ENCODE data around the gene ADAMTS3. TPM values are rescaled to one million over a fixed set of nuclear protein-coding genes. Genes with fewer than 3 reads are reported as not detected.

The ADAMTS3 gene
- total and polyA plus RNA-seq, 9 of the 15 experiments (the other 6 are each of a cell fraction or from before 2014, with no cell fraction given) = 4.0 to 18.0 (median 12.1) TPM

- TF ChIP-seq U2AF2 (optimal IDR thresholded peaks at IDR 0.05; ENCODE audit: low read depth, low read length) = no peak
- TF ChIP-seq ZFP36 (IDR thresholded peaks at IDR 0.05; ENCODE audit: low read depth, low read length, partially characterized antibody) = no peak
- 0 out of 2 replicates have a peak, but pooled peaks have one; percentile 41 for TF ChIP-seq GABPA (tag; conservative IDR thresholded peaks at IDR 0.05; ENCODE audit: low read depth)
- TF ChIP-seq SMARCB1 (IDR thresholded peaks at IDR 0.05; ENCODE audit: insufficient read length, low read depth) = no peak
- peak; percentile 53 for TF ChIP-seq HDAC3 (IDR thresholded peaks at IDR 0.05; ENCODE audit: borderline replicate concordance, partially characterized antibody)
- peak; percentile 36 for TF ChIP-seq NFIC (IDR thresholded peaks at IDR 0.05)
- TF ChIP-seq ZNF655 (CRISPR knock-in tag; IDR thresholded peaks at IDR 0.05) = no peak
- peak; percentile 70 for TF ChIP-seq ETV5 (CRISPR knock-in tag; IDR thresholded peaks at IDR 0.05; ENCODE audit: low read depth)
- peak; percentile 38; the same call in 1 of the 2 replicates for TF ChIP-seq MYC (IDR thresholded peaks at IDR 0.05; ENCODE audit: low read depth, low read length)
- TF ChIP-seq MYC (CRISPR knock-in tag; IDR thresholded peaks at IDR 0.05; ENCODE audit: borderline replicate concordance, low read depth) = no peak
- TF ChIP-seq PRDM10 (IDR thresholded peaks at IDR 0.05; ENCODE audit: partially characterized antibody) = peak; percentile 76
- no peak for TF ChIP-seq ELF1 (tag; IDR thresholded peaks at IDR 0.05)
- peak; percentile 19; the same call in 1 of the 2 replicates for TF ChIP-seq MYBL2 (IDR thresholded peaks at IDR 0.05; ENCODE audit: low read depth)
- TF ChIP-seq MYBL2 (CRISPR knock-in tag; IDR thresholded peaks at IDR 0.05; ENCODE audit: borderline replicate concordance) = no peak
- TF ChIP-seq TAL1 (IDR thresholded peaks at IDR 0.05) = peak; percentile 71
- TF ChIP-seq SPI1 (IDR thresholded peaks at IDR 0.05; ENCODE audit: borderline replicate concordance, low read depth, low read length) = no peak
- no peak for TF ChIP-seq PKNOX1 (IDR thresholded peaks at IDR 0.05)
- TF ChIP-seq OTX1 (CRISPR knock-in tag; IDR thresholded peaks at IDR 0.05) = 0 out of 2 replicates have a peak, but pooled peaks have one; percentile 33
Observed at GRCh38 chr4:72569719-72570235, 756 bp upstream of the ADAMTS3 start (continued).

All from K562 (cell line).